ENCODE data around the gene CCDC149. TPM values are rescaled to one million over a fixed set of nuclear protein-coding genes. Genes with fewer than 3 reads are reported as not detected.

Gene CCDC149
- total RNA-seq, 1 experiment from 2014 or later = 0.92 TPM

DNA sequence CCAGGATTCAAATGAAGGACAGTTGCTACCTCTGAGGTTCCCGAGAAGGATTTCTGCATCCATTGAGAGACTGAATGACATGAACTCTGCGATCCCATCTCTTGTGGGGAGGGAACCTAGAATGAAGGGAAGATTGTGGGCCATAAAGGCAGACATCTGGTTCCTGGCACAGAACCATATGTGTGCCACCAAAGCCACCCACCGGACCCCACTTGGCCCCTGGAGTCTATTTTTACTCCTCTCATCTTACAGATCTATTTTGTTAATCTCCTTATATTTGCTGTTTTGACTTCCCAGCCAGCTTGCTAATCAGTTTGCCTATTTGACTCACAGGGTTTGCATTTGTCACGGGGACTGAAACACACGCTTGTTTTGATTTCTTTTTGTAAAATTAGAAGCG, 110.2 kb downstream of the CCDC149 start:
- no peak for DNase-seq (ENCODE audit: low spot score)

GRCh38 chr4:24801136-24801855, 111.5 kb downstream of the CCDC149 start:
- DNase-seq (ENCODE audit: low spot score) = no peak

DNA sequence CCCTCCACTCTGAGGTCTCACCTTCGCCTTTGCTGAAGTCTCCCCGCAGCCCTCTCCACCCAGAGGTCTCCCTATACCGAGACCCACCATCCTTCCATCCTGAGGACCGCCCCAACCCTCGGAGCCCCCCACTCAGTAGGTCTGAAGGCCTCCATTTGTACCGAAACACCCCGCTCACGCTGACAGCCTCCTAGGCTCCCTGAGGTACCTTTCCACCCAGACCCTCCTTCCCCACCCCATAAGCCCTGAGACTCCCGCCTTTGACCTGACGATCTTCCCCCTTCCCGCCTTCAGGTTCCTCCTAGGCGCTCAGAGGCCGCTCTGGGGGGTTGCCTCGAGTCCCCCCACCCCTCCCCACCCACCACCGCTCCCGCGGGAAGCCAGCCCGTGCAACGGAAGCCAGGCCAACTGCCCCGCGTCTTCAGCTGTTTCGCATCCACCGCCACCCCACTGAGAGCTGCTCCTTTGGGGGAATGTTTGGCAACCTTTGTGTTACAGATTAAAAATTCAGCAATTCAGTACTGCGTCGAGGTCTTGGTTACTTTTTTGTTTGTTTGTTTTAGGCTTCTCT, 112.4 kb downstream of the CCDC149 start:
- no peak for DNase-seq (ENCODE audit: low spot score)

GRCh38 chr4:24799544-24800324, 113.1 kb downstream of the CCDC149 start:
- no peak for DNase-seq (ENCODE audit: low spot score)

- DNase-seq (ENCODE audit: low spot score) = no peak
Measured at GRCh38 chr4:24799196-24799543, 113.7 kb downstream of the CCDC149 start.

DNA sequence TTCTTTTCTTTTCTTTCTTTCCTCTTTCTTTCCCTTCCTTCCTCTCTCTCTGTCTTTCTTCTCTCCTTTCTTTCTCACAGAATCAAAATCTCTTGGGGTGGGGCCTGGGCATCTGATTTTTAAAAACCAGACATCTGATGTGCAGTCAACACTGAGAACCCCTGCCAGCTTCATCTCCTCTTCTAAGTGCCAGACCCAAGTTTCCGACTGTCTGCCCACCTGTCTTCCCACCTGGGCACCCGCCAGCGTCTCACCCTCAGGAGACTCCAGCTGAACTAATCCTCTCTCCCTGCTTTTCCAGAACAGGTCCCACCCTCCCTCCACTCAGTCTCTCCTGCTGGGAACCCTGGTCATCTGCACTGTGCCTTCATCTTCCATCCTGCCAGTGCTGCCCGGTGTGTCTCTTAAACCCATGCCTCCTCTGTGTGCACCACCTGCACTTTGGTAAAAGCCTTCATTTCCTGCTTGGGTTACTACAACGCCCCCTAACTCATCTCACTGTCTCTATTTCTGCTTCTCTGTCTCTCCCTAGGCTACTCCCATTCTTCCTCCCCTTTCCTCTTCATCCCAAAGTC, 114.7 kb downstream of the CCDC149 start:
- no peak for DNase-seq (ENCODE audit: low spot score)

GRCh38 chr4:24796620-24797019, 116.2 kb downstream of the CCDC149 start:
- no peak for DNase-seq (ENCODE audit: low spot score)

DNA sequence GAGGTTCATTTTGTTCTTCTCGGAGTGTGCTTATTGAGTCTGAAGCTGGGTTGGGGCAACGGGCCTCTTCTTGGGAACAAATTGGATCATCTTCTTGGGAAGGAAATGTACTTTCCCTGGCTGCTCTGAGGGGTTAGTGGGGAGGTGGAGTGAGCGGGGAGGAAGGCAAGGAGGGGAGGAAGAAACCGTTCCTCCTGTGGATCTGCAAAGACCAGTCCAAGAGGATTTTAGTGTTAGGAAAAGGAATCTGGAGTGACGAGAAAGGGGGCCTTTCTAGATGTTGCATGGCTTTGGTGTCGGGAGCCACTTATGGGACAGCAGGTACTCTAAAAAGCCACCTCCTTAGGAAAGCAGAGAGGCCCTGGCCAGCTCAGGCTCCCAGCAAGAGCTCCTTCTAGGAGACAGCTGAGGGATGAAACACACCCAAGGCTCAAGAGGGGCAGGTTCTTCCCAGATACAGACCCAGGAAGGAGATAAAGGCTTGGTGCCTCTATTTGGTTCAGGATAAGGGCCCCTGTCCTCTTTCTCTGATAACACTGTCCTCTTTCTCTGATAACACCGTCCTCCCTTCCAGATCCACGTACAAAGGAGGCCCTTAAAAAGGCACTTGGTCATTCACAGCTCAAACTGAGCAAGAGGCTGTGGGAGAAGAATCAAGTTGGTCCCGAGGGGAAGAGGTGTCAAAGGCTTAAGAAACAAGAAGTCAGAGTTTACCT, 117.0 kb downstream of the CCDC149 start:
- peak; percentile 6 for DNase-seq (ENCODE audit: low spot score)

DNA sequence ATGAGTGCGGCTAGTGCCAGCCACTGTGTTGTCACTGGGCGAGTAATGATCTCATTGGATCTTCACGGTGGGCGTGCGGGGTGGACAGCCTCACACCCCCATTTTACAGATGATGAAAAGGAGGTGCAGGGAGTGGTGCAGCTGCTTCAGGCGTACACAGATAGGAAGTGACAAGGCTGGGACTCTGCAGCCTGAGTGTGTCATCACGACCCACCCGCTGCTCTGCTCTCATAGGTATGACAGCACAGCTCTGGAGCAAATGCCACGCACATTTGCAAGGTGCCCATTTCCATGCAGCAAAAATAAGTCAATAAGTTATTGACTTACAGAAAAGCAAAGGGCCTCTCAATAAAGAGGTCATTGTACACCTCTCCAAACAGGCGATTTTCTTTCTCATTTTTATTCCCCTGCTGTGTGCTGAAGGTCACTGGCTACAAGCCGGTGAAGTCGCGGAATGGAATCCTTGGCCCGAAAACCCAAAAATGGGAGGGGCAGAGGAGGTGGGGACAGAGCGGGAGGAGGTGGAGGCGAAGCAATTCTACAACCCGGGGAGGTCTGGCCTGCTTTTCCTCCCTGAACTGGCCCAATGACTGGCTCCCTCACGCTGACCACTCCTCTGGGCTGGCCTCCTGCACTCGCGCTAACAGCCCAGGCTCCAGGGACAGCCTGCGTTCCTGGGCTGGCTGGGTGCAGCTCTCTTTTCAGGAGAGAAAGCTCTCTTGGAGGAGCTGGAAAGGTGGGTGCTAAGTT, 117.8 kb downstream of the CCDC149 start, which contains the start of gene SOD3:
Gene SOD3 (plus strand): TSS at position 658 of the 750 bp plus-strand sequence. CDS start 3,949 bp downstream, outside the sequence.
- peak; percentile 61 for DNase-seq (ENCODE audit: low spot score)

GRCh38 chr4:24794480-24794879, 118.4 kb downstream of the CCDC149 start:
- DNase-seq (ENCODE audit: low spot score) = no peak

DNA sequence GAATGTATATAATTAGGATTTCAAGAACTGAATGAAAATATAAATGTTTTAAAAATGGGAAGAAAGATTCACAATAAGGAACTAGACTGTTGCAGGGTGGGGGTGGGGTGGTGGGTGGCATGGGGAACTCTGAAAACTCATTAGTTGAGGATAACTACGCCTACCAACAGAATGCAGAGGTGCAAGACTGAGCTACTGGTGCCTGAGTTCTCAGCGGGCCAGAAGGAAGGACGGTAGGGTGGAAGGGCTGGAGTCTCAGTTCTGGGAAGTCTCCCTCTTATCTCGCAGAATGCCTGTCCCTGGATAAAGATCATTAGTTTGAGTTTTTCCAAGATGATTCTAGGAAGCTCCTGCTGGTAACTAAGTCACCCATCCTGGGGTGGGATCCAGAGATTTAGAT, 118.8 kb downstream of the CCDC149 start:
- DNase-seq (ENCODE audit: low spot score) = no peak

- peak; percentile 66 for DNase-seq (ENCODE audit: low spot score)
Measured at GRCh38 chr4:24793219-24794005, 119.4 kb downstream of the CCDC149 start.

DNA sequence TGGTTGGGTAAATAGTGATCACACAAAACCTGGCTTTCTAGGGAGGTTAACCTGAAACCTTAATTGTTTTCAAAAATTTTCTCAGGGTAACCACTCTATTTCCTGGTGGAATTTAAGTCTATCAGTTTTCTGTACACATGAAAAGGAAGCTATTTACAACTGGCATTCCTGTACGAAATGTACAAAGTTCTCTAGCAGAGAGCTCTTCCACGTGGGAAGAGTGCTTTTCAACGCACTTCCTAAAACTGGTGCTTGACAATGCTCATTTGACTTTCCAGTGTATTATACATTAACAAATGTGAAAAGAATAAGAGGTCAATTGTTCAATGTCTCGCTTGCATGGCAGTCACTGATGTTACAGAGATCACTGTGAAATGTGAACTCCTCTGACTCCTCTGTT, 120.3 kb downstream of the CCDC149 start:
- no peak for DNase-seq (ENCODE audit: low spot score)

DNA sequence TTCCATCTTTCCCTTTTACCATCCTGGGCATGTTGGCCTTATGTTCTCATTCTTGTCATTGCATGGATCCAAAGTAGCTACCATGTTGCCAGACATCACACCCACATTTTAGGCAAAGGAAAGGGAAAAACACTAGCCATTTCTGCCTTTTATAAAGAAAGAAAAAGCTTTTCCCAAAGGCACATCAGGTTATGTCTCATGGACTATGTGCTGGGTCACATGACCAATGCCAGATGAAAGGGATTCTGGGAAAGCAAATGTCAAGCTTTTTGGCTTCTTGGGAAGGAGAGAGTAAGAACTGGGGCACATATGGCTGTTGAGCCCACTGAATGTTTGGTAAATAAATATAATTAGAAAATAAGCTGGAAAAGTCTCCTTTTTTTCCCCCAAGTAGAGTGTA, 121.8 kb downstream of the CCDC149 start:
- no peak for DNase-seq (ENCODE audit: low spot score)

- DNase-seq (ENCODE audit: low spot score) = no peak
Measured at GRCh38 chr4:24783506-24783905, 129.3 kb downstream of the CCDC149 start.

DNA sequence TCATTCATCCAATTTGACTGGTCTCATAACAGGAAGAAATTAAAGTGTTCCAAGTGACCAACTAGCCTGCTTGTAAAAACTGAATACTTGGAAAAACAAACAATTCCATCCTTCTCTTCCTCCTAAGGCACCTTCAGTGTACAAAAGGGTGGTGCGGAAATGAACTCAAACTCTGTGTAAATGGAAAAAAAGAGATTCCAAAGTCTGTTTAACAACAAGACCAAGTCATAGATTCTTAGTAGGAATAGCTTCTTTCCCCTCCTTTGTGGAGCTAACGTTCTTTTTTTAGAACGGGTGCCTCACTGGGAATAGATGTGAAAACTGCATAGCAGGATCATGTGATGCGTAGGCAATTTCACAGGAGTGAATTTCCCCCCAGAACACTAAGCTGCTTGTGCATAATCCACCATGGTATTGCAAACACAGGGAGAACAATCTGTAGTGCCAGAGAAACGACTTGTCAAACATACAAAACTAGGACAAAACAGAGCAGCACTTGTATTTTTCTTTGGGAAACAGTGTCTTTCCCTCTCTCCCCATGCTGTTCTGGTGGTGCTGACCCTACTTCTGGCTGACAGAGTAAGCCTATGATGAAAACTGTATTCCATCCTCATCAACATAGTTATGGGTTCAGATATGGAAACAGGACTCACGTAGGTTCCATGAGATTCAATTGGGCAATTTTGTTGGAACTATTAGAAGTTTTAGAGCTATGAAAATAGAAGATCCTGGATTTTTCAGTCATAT, 130.7 kb downstream of the CCDC149 start:
- peak; percentile 80 for DNase-seq (ENCODE audit: low spot score)

- DNase-seq (ENCODE audit: low spot score) = peak; percentile 13
Measured at GRCh38 chr4:24780936-24781495, 131.8 kb downstream of the CCDC149 start.

- DNase-seq (ENCODE audit: low spot score) = no peak
Measured at GRCh38 chr4:24778464-24779225, 134.2 kb downstream of the CCDC149 start.
